Liver (tissue), 3 donors: ENCODE data around the gene PARP3.

ENCODE experiments used
- ATF3 ChIP-seq: IDR thresholded peaks from 2 replicates; pipeline ENCODE4 v1.6.1; 2016; ENCODE audit warnings: antibody characterized with exemption
- CTCF ChIP-seq: fragments of 150-350 bp; IDR thresholded peaks from 2 replicates; pipeline ENCODE4 v1.5.1; 2017; ENCODE audit warnings: improper control_type of control experiment, low read depth, low read length; ENCODE audit not compliant: missing input control
- EGR1 ChIP-seq, 2 donors: IDR thresholded peaks; 2 replicates each; pipeline ENCODE4 v1.6.1; 2016 to 2018; ENCODE audit warnings: antibody characterized with exemption in 2 of 2, low read depth in 2 of 2
- GABPA ChIP-seq, 2 donors: IDR thresholded peaks in 1 of 2; conservative IDR thresholded peaks in 1 of 2; 2 replicates each; pipeline ENCODE4 v1.6.1; 2016; ENCODE audit warnings: antibody characterized with exemption in 2 of 2, mild to moderate bottlenecking in 1 of 2, moderate library complexity in 1 of 2
- HNF4A ChIP-seq, 2 donors: conservative IDR thresholded peaks; 2 replicates each; pipeline ENCODE4 v1.6.1; 2016; ENCODE audit warnings: antibody characterized with exemption in 2 of 2, mild to moderate bottlenecking in 2 of 2
- JUND ChIP-seq, 2 donors: IDR thresholded peaks; 2 replicates each; pipeline ENCODE4 v1.6.1; 2016; ENCODE audit warnings: antibody characterized with exemption in 2 of 2
- MAX ChIP-seq: IDR thresholded peaks from 2 replicates; pipeline ENCODE4 v1.6.1; 2016; ENCODE audit warnings: antibody characterized with exemption
- RAD21 ChIP-seq, 2 donors: IDR thresholded peaks; 2 replicates each; pipeline ENCODE4 v1.6.1; 2016; ENCODE audit warnings: antibody characterized with exemption in 2 of 2, mild to moderate bottlenecking in 2 of 2
- REST ChIP-seq: IDR thresholded peaks from 2 replicates; pipeline ENCODE4 v1.6.1; 2016; ENCODE audit warnings: antibody characterized with exemption, mild to moderate bottlenecking
- SP1 ChIP-seq: IDR thresholded peaks from 2 replicates; pipeline ENCODE4 v1.6.1; 2018; ENCODE audit warnings: antibody characterized with exemption, mild to moderate bottlenecking
- YY1 ChIP-seq: IDR thresholded peaks from 2 replicates; pipeline ENCODE4 v1.6.1; 2016; ENCODE audit warnings: antibody characterized with exemption, mild to moderate bottlenecking
- ZBTB33 ChIP-seq: IDR thresholded peaks from 2 replicates; pipeline ENCODE4 v1.6.1; 2016; ENCODE audit warnings: antibody characterized with exemption
- donor health status: healthy.
- donor health status: healthy.

GRCh38 chr3:51955175-51955892, 13.2 kb downstream of the PARP3 start, which contains the start of gene GPR62:
- TF ChIP-seq EGR1 (IDR thresholded peaks at IDR 0.05; ENCODE audit: low read depth in 2 of 2) (no peak), REST (no peak), SP1 (no peak), CTCF (no peak), ZBTB33 (no peak), YY1 (no peak), ATF3 (no peak), RAD21 (IDR thresholded peaks at IDR 0.05) (no peak), HNF4A (conservative IDR thresholded peaks at IDR 0.05) (no peak), GABPA (IDR thresholded peaks at IDR 0.05 in 1 of 2, conservative IDR thresholded peaks at IDR 0.05 in 1 of 2) (no peak), MAX (no peak), JUND (IDR thresholded peaks at IDR 0.05) (no peak)
